Upper lobe of right lung (tissue), 1 donor: ENCODE data around the gene CSNK1E. TPM values are rescaled to one million over a fixed set of nuclear protein-coding genes. Genes with fewer than 3 reads are reported as not detected.

ENCODE experiments used
- ATAC-seq: fragments of 200-7000 bp; cut with Tn5 transposase; one replicate; pipeline ENCODE4 v1.9.1; 2020; ENCODE audit warnings: mild to moderate bottlenecking, moderate library complexity
- DNase-seq: peaks from one replicate; pipeline ENCODE4 v3.0.0-alpha.2; 2020
- H3K27ac ChIP-seq: fragments of 200-600 bp; one replicate; pipeline ENCODE4 v1.8.0; 2022
- H3K27me3 ChIP-seq: fragments of 200-600 bp; one replicate; pipeline ENCODE4 v1.8.0; 2022; ENCODE audit warnings: mild to moderate bottlenecking
- H3K36me3 ChIP-seq: fragments of 200-600 bp; one replicate; pipeline ENCODE4 v1.8.0; 2022
- H3K4me1 ChIP-seq: fragments of 200-600 bp; one replicate; pipeline ENCODE4 v1.8.0; 2022
- H3K4me3 ChIP-seq: fragments of 200-600 bp; one replicate; pipeline ENCODE4 v1.8.0; 2022; ENCODE audit warnings: mild to moderate bottlenecking
- H3K9me3 ChIP-seq: fragments of 200-600 bp; one replicate; pipeline ENCODE4 v1.8.0; 2022
- intact Hi-C: fragments of 100-400 bp; cut with DNase I; formaldehyde crosslinking; loops from one replicate; pipeline ENCODE4 v1.11.0; 2022
- total RNA-seq: library from RNA; stranded (reverse); fragmentation: NEBNext Ultra II Directional; extraction: Animal tissue kit (Norgen Biotek cat#: 25700); gene quantifications from one replicate; pipeline ENCODE4 v1.2.1, GENCODE V29; 2021
- TF ChIP-seq, protein P1 (sequence below): fragments of 200-600 bp; IDR thresholded peaks from one replicate; pipeline ENCODE4 v1.8.0; 2022; ENCODE audit warnings: antibody characterized with exemption
- donor health status: DM: no; HTN: yes; CAD: no; lungs with severe emphysema.

CSNK1E gene
- total RNA-seq, 1 donor from 2014 or later, result 115 TPM

DNA sequence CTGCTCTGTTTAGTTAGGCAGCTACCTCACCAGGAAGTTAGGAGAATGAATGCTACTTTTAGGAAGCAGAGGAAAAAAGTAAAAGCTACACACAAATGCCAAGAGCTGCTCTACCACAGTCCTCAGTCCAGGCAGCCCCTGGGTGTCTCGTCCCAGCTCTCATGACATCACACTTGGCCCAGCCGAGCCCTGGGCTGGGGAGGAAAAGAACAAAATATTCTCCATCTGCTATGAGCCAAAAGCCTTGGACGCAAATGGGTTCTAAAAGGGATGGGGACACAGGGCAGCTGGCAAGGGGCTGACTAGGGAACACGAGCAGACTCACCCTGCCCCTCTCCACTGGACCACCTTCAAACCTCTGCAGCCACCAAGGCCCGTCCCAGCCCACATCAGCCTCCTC is 70.5 kb downstream of the CSNK1E start:
- H3K9me3 ChIP-seq, result no peaks in the 10 kb centered on the region
- DNase-seq (no peak), ATAC-seq (no peak)
- no peak overlapping the region for H3K4me3 ChIP-seq
- H3K36me3 ChIP-seq, result peaks cover 39% of the 10 kb centered on the region
- H3K27me3 ChIP-seq, result no peaks in the 10 kb centered on the region
- H3K4me1 ChIP-seq, result peaks cover 25% of the 10 kb centered on the region
- H3K27ac ChIP-seq, result peak overlapping the region; percentile 51
- intact Hi-C loops, result no loop called here
- TF ChIP-seq, protein P1, sequence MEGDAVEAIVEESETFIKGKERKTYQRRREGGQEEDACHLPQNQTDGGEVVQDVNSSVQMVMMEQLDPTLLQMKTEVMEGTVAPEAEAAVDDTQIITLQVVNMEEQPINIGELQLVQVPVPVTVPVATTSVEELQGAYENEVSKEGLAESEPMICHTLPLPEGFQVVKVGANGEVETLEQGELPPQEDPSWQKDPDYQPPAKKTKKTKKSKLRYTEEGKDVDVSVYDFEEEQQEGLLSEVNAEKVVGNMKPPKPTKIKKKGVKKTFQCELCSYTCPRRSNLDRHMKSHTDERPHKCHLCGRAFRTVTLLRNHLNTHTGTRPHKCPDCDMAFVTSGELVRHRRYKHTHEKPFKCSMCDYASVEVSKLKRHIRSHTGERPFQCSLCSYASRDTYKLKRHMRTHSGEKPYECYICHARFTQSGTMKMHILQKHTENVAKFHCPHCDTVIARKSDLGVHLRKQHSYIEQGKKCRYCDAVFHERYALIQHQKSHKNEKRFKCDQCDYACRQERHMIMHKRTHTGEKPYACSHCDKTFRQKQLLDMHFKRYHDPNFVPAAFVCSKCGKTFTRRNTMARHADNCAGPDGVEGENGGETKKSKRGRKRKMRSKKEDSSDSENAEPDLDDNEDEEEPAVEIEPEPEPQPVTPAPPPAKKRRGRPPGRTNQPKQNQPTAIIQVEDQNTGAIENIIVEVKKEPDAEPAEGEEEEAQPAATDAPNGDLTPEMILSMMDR, result no peak

DNA sequence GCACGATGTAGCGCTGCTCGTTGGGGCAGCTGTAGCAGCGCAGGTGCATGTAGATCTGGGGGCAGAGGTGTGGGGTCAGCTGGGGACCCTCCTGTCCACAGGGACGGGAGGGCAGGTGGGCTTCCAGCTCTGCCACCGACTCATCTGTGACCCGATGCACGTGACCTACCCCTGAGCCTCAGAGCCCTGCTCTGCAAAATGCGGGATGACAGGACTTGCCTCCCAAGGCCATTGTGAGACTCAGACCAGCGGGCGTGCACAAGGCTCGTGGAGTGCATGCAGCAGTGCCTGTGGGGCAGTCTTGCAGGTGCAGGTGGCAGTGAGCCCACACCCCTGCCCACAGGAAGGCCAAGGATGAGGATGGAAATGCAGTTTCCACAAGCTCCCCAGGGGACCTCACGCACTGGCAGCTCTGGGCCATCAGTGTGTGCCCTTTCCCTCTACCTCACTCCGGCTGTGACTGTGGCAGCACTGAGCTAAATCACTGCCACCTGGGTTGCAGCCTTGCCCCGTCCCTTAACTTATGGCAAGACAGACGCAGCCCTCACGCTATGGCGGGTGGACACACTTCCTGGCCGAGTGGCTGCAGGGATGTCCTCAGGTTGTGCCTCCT is 71.1 kb downstream of the CSNK1E start:
- Histone ChIP-seq H3K27me3 (no peaks in the 10 kb centered on the region), H3K36me3 (peaks cover 39% of the 10 kb centered on the region), H3K9me3 (no peaks in the 10 kb centered on the region), H3K27ac (peak overlapping the region; percentile 51), H3K4me3 (no peak overlapping the region), H3K4me1 (peaks cover 20% of the 10 kb centered on the region)
- ATAC-seq, result no peak
- intact Hi-C loops, result no loop called here
- TF ChIP-seq, protein P1, result no peak
- no peak for DNase-seq

DNA sequence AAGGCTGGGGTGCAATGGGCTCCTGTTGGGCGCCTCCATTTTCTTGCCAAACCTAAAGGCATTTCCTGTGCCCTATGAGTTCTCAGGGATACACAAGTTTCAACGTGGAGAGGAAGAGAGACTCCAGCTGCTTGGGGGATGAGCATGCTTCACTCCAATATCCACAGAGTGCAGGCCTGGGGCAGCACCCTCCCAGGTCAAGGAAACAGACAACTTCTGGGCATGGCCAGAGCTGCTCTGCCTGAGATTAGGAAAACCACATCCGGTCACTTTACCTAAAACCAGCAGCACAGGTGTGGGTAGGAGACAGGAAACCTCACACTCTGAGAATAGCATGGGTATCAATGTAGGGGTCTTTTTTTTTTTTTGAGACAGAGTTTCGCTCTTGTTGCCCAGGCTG is 73.1 kb downstream of the CSNK1E start:
- TF ChIP-seq, protein P1, result no peak
- ATAC-seq, result no peak
- intact Hi-C loops, result no loop called here
- Histone ChIP-seq H3K4me1 (peaks cover 33% of the 10 kb centered on the region), H3K27me3 (no peaks in the 10 kb centered on the region), H3K9me3 (no peaks in the 10 kb centered on the region), H3K4me3 (no peak overlapping the region), H3K36me3 (peaks cover 39% of the 10 kb centered on the region), H3K27ac (no peak overlapping the region)
- DNase-seq, result no peak

DNA sequence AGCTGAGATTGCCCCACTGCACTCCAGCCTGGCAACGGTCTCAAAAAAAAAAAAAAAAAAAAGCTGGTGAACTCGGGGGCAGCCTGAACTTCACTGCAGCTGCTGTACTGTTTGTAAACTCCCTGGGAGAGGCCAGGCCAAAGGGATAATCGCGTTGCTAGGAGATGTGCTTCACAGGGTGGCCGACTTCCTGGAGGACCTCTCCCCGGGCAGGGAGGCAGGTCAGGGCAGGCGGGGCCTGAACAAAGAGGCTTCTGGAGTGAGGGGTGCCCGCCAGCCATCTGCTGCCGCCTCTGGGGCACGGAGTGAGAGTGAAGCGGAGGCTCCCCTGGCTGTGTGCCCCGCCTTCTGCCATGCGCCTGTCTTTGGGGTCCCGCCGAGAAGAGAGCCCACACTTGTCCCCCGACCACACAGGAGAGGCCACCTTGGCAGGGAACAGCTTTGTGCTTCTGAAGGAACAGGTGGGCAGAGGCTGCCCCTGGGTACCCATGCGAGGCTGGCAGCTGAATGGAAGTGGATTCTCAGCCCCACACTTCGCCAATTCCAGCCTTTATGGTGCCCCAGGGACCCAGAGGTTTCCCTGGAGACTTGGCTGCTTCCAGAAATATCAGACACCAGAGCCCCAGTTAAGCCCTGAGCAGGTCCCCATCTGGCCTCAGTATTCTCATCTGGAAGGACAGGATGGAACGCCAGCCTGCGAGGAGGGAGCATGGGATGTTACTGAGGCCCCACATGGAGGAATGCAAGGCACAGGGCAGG is 74.0 kb downstream of the CSNK1E start:
- H3K4me1 ChIP-seq, result peaks cover 43% of the 10 kb centered on the region
- ATAC-seq, result peak; percentile 27

DNA sequence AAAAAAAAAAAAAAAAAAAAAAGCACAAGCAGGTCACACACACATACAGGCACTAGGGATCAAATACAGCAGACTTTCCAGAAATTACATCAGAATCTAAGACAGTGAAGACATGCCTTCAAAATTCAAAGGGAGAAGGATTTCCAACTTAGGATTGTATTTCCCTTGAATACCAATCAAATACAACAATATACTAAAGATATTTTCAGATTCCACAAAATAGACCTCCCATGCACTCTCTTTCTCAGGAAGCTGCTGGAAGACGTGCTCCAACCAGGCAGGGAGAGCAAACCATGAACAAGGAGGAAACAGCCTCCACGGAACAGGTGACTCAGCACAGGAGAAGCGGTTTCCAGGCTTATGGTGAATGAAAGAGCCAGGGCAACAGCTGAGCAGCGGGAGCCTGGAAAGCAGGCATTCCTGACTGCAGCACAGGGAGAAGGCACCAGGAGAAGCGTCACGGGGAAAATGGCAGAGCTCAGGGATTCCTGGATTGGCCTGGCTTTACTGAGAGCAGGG is 76.4 kb downstream of the CSNK1E start:
- peaks cover 55% of the 10 kb centered on the region for H3K4me1 ChIP-seq
- H3K4me3 ChIP-seq, result no peak overlapping the region
- TF ChIP-seq, protein P1, result no peak
- H3K27ac ChIP-seq, result peak overlapping the region; percentile 24
- DNase-seq, result no peak
- no peaks in the 10 kb centered on the region for H3K27me3 ChIP-seq
- intact Hi-C loops, result no loop called here
- H3K9me3 ChIP-seq, result no peaks in the 10 kb centered on the region
- ATAC-seq, result no peak
- H3K36me3 ChIP-seq, result peaks cover 27% of the 10 kb centered on the region

More for the DNA sequence above, 74.0 kb downstream of the CSNK1E start:
- no peak for DNase-seq
- Histone ChIP-seq H3K9me3 (no peaks in the 10 kb centered on the region), H3K27ac (peak overlapping the region; percentile 68), H3K4me3 (no peak overlapping the region), H3K36me3 (peaks cover 39% of the 10 kb centered on the region), H3K27me3 (no peaks in the 10 kb centered on the region)
- TF ChIP-seq, protein P1, result no peak
- intact Hi-C loops, result no loop called here

Other genes starting within 250 kb of the CSNK1E start
- not detected for gene SLC16A8, start 233.2 kb downstream of the CSNK1E start, total RNA-seq
- 0.29 TPM for gene BAIAP2L2, start 206.7 kb downstream of the CSNK1E start, total RNA-seq
- gene PLA2G6, start 135.6 kb downstream of the CSNK1E start, total RNA-seq, result 52.4 TPM
- gene MAFF, start 115.4 kb downstream of the CSNK1E start, total RNA-seq, result 48.9 TPM
- 79.2 TPM for gene TMEM184B, start 44.4 kb downstream of the CSNK1E start, total RNA-seq
- gene KCNJ4, start 137.8 kb upstream of the CSNK1E start, total RNA-seq, result not detected
- gene KDELR3, start 150.7 kb upstream of the CSNK1E start, total RNA-seq, result 5.9 TPM
- gene DDX17, start 188.9 kb upstream of the CSNK1E start, total RNA-seq, result 480 TPM